HG02588 (cell line): ENCODE data around the gene CSMD2.
"Not testable (repeated sequence)": the region's sequence is repeated elsewhere in the genome, so short reads cannot be mapped to it uniquely, and the experiment has no call there.

Experiments used
- ATAC-seq: cut with Tn5 transposase; IDR thresholded peaks from one replicate; pipeline ENCODE4 v1.9.1; 2021; ENCODE audit warnings: mild to moderate bottlenecking, moderate library complexity; ENCODE audit not compliant: unreplicated experiment

Gene CSMD2

DNA sequence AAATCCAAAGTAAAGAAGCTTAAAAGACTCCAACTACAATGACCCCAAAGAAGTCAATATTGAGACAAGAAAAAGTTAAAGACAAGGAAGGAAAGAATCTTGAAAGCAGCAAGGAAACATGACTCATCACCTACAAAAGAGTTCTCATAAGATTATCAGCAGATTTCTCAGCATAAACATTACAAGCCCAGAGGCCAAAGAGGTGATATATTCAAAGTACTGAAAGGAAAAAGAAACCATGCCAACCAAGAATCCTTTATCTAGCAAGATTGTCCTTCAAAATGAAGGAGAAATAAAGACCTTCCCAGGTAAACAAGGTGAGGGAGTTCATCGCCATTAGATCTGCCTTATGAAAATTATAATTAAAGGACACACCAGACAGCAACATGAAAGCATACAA, 49.8 kb downstream of the CSMD2 start:
- no peak for ATAC-seq

GRCh38 chr1:34113887-34114286, 51.1 kb downstream of the CSMD2 start:
- ATAC-seq, result no peak

- ATAC-seq, result no peak
Observed at GRCh38 chr1:34113362-34113761, 51.7 kb downstream of the CSMD2 start.

DNA sequence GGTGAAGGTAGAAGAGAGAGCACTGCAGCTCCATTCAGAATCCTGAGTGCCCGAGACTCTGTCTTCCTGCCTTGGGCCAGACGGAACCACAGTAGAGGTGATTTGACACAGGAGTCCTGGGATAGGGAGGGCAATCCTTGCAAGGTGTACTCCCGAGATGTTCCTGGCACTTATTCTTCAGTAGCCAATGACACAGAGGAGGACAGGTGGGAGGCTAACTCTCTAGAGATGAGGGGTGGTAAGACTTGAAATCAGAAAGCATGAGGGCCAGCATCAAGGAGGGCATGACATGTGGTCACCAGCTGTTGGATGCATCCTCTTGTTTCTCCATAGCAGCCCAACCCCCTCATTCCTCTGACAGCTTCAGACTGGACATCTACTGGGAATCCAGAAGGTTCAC, 56.3 kb downstream of the CSMD2 start:
- no peak for ATAC-seq

- no peak for ATAC-seq
Observed at GRCh38 chr1:34108269-34108668, 56.8 kb downstream of the CSMD2 start.

- no peak for ATAC-seq
Observed at GRCh38 chr1:34101151-34101550, 63.9 kb downstream of the CSMD2 start.

DNA sequence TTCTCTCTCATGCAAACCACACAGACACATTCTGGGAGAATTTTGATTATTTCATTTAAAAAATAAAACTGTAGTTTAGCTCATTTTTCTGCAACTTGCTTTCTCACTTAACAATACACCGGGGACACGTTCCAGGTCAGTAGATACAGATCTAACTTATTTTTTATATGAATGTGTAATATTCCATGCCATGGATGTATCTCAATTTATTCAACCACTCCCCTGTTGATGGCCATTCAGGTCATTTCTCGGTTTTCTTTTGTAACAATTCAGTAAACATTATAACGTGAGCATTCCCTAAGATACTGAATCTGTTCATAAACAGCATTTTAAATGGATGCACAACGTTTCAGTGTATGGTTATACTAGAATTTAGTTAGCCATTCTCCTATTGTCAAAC, 64.7 kb downstream of the CSMD2 start:
- ATAC-seq, result no peak

DNA sequence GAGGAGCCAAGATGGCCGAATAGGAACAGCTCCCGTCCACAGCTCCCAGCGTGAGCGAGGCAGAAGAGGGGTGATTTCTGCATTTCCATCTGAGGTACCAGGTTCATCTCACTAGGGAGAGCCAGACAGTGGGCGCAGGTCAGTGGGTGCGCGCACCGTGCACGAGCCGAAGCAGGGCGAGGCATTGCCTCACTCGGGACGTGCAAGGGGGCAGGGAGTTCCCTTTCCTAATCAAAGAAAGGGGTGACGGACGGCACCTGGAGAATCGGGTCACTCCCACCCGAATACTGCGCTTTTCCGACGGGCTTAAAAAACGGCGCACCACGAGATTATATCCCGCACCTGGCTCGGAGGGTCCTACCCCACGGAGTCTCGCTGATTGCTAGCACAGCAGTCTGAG, 72.6 kb downstream of the CSMD2 start:
- not testable (repeated sequence) for ATAC-seq

DNA sequence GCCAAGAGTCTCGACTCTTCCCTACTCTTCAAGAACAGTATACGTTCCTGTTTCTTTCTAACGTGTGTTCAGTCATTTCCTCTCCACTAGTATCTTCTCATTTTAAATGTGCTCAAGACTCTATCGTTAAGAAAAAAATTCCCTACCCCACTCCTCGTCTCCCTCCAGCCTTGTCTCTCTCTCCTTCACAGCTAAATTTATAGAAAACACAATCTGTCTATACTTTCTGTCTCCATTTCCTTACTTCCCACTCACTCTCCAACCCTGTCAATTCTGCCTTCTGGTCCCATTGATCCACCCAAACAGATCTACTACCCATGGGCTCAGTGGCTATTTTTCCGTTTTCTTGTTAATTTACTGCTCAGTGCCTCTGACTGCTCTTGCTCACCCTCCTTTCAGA, 75.3 kb downstream of the CSMD2 start:
- ATAC-seq, result no peak

GRCh38 chr1:34087986-34088385, 77.0 kb downstream of the CSMD2 start:
- no peak for ATAC-seq

DNA sequence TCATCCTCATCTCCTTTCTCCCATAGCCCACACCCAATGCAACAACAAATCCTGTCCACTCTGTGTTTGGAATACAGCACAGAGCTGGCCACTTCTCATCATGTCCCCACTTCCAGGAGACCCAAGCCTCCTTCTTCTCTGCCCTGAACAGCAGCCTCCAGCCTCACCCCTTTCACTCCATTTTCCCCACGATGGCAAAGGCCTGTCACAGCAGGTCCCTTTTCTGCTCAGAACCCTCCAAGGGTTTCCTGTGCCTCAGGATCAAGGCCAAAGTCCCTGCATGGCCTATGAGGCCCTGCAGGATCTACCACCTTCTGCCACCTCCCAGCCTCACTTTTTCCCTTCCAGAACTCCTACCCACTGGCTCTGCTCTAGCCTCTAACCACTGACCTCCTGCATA, 78.5 kb downstream of the CSMD2 start:
- ATAC-seq, result no peak

DNA sequence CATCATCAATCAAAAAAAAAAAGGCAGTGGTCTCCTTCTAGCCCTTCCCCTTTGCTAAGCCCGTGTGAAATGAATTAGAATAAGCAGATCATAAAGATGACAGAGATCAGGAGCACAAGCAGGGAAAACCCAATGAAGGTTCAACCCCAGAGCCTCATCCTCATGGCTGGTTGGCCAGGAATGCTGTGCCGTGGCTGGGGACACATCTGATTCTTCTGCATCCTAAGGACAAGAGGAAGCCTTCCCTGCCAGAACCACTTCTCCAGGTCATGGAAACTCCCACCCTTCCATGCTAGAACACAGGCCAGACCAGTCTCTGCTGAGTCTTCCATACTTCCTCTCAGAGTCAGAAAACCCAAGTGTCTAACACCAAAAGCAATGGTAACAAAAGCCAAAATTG, 81.1 kb downstream of the CSMD2 start:
- ATAC-seq, result no peak

DNA sequence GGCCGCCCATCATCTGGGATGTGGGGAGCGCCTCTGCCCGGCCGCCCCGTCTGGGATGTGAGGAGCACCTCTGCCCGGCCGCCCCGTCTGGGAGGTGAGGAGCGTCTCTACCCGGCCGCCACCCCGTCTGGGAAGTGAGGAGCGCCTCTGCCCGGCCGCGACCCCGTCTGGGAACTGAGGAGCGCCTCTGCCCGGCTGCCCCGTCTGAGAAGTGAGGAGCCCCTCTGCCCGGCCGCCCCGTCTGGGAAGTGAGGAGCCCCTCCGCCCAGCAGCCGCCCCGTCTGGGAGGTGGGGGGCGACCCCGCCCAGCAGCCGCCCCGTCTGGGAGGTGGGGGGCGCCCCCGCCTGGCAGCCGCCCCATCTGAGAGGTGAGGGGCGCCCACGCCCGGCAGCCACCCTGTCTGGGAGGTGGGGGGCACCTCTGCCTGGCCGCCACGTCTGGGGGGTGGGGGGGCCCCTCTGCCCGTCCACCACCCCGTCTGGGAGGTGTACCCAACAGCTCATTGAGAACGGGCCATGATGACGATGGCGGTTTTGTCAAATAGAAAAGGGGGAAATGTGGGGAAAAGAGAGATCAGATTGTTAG, 82.9 kb downstream of the CSMD2 start:
- ATAC-seq, result not testable (repeated sequence)

DNA sequence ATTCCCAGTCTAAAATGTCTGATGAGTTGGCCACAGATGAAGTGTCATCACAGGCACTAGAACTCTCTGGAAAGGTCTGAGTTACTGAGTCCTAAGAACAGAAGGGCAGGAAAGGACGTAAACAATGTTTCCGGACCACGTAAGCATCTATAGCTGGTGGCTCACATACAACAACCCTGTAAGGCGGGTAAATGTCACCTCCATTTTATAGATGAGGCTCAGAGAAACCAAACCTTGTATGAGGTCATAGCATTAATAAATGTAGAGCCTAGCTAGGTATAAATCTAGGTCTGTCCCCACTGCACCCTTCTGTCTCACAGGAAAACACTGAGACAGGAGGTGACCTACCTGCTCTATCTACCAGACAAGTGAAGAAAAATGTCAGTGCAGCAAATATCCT, 86.6 kb downstream of the CSMD2 start:
- no peak for ATAC-seq

DNA sequence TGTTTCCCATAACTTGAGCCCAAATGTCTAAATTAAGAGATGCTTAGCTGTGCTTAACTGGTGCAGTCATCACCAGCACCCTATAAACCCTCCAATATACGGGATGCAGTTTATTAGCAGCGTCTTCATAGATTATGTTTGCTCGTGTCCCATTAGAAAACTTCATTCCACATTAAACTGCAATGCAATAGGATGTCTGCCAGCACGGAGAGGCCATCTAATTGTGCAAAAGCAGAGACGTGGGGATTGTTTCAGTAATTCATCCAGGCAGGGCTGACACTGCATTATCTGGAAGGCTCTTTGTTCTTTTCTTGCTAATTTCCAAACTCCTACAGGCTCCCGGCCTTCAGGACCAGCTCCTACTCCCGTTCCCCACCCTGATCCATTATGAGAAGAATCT, 89.5 kb downstream of the CSMD2 start:
- ATAC-seq, result no peak

DNA sequence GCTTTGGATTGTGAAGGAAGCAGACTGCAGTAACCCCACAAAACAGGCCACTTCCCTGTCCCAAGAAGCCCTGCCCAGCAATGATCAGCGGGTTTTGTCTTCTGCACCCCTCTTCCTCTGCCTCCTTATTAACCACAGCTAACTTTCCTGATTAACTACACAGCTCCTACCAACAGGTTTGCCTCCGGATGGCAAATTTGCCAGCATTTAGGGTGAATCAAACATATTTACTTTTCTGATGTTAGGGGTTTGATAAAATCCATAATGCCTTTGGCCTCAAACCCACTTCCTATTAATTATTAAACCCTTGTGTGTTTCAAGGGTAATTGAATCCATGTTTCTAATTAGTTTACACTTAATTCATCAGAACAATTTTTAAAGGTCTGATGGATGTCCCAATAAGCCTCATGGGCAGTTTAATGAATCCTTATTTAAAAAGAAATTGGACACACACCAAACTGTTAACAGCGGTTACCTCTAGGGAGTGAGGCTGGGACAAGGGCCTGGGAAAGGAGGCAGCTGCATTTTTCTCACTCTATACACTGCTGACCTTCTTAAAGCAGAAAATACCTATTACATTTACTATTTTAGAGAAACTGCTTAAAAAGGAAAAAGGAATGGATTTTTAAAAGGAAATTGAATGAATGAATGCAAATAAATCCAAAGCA, 91.9 kb downstream of the CSMD2 start:
- ATAC-seq, result no peak

GRCh38 chr1:34070201-34070836, 94.7 kb downstream of the CSMD2 start:
- no peak for ATAC-seq

DNA sequence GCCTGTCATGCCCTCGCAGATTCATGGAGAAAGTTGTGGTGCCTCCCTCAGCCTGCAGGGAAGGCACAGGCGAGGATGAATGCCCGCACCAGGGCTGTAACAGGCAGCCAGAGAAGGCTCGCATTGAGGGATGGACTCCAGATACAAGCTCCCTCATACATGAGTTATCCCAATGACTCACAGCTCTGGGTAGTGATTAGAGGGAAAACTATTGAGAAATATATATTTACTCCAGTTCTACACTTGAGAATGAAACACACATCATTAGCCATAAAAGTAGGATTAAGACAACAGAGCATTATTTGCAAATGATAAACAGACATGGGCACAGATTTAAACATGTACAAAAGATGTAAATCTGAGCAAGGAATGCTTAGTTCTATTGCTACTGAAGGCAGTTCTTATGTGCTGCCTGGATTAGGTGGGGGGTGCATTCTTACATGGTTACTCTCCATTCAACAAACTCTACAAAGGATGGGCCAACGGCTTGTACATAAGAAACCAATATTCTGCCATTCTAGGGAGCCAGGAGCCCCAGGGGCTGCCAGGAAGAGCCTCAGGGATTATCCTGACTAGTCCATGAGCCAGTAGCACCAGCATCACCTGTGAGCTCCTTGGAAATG, 97.9 kb downstream of the CSMD2 start:
- ATAC-seq, result no peak

DNA sequence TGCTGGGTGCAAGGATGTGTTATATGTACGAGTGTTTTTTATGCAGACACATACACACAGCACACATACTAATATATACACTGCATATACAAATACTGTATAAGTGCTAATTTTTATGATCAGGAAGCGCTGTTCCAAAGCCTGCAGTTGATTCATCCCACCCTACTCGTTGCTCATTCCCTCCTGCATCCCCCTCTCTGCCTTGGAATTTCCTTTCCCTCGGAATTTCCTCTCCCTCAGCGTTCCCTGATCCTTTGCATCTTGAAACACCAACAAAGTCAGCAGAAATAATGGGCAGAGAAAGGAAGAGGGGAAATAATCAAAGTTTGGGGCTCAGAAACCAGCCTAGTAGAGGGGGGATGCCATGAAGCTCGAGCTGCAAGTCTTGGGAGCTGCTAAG, 98.9 kb downstream of the CSMD2 start:
- no peak for ATAC-seq

- ATAC-seq, result no peak
Observed at GRCh38 chr1:34065498-34065897, 99.5 kb downstream of the CSMD2 start.

DNA sequence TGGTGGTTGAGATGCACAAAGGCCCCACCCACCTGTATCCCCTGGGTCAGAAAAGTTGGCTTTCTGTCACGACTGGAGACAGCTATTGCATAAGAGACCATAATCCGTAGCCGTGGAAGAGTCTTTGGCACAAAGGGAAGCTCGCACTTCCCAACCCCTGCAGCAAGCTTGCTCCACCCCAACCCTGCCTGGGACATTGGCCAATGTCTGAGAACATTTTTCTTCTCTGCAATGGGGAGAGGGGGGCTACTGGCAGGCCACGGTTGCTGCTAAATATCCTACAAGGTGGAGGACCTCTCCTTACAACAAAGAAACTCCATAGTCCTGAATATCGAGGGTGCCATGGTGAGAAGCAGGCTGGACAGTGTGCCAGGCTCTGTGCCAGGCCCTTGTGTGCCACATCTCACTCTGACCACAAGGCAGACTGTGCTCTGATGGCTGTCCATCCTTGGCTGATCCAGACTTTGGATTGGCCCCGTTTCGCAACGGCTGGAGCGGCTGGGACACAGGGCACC, 104.1 kb downstream of the CSMD2 start:
- ATAC-seq, result no peak

DNA sequence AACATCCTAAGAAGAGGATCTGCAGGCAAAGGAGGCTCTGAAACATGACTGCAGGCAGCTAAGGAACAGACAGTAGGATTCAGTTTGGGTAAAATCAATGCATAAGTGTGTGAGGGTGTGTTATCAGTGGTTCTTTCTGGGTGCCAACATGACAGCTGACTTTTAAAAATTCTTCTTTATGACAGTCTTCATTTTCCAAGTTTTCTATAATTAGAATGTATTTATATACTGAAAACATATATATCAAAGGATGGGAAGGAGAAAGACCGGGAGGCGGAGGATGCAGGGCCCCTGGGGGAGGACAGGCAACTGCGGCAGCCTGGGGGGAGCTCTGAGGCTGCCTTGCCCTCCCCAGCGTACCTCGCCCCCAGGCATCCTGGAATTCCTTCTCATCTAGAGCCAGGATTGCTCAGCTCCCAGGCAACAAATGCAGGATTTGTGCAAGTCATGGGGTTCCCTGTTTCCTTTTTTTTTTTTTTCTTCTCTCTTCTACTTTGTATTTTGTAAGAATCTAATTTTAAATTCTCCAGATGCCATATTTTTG, 104.8 kb downstream of the CSMD2 start:
- ATAC-seq, result no peak
